KMS-11 (cell line): ENCODE measurements around the gene SYNGR4.
A peak's percentile ranks its signal among the peaks of the same experiment; 100 is the strongest.
"Not testable (repeated sequence)": the region's sequence is repeated elsewhere in the genome, so short reads cannot be mapped to it uniquely, and the experiment has no call there.

ENCODE experiments used
- H2AFZ ChIP-seq: fragments of 200-600 bp; sonication (generic); 2 replicates; pipeline ENCODE4 v1.6.1; 2016; ENCODE audit warnings: antibody characterized with exemption, mixed run types, low read depth
- H3K27ac ChIP-seq: fragments of 200-600 bp; sonication (generic); 2 replicates; pipeline ENCODE4 v1.6.1; 2016; ENCODE audit warnings: mild to moderate bottlenecking, mixed run types
- H3K27me3 ChIP-seq: fragments of 200-600 bp; sonication (generic); 2 replicates; pipeline ENCODE4 v1.6.1; 2017; ENCODE audit warnings: mild to moderate bottlenecking, low read depth, mixed run types, moderate library complexity; ENCODE audit not compliant: insufficient read depth
- H3K36me3 ChIP-seq: fragments of 200-600 bp; sonication (generic); 2 replicates; pipeline ENCODE4 v1.6.1; 2017; ENCODE audit warnings: mild to moderate bottlenecking, mixed run types; ENCODE audit not compliant: insufficient read depth
- H3K4me1 ChIP-seq: fragments of 200-600 bp; sonication (generic); 2 replicates; pipeline ENCODE4 v1.6.1; 2016; ENCODE audit warnings: mild to moderate bottlenecking, low read depth, mixed run types; ENCODE audit not compliant: poor library complexity, severe bottlenecking
- H3K4me2 ChIP-seq: fragments of 200-600 bp; sonication (generic); 2 replicates; pipeline ENCODE4 v1.7.0; 2016; ENCODE audit warnings: mild to moderate bottlenecking, mixed run types
- H3K4me3 ChIP-seq: fragments of 200-600 bp; sonication (generic); IDR thresholded peaks from 2 replicates; pipeline ENCODE4 v1.6.1; 2017; ENCODE audit warnings: low read depth, low read length, mixed read lengths; ENCODE audit not compliant: insufficient read depth
- H3K79me2 ChIP-seq: fragments of 200-600 bp; sonication (generic); 2 replicates; pipeline ENCODE4 v1.6.1; 2016; ENCODE audit warnings: low read depth, mixed run types; ENCODE audit not compliant: insufficient read depth
- H3K9ac ChIP-seq: fragments of 200-600 bp; sonication (generic); 2 replicates; pipeline ENCODE4 v1.6.1; 2016; ENCODE audit warnings: mild to moderate bottlenecking, mixed run types
- H4K20me1 ChIP-seq: fragments of 200-600 bp; sonication (generic); 2 replicates; pipeline ENCODE4 v1.6.1; 2016; ENCODE audit warnings: mild to moderate bottlenecking, mixed run types; ENCODE audit not compliant: insufficient read depth
- TF ChIP-seq, protein P1 (sequence below): fragments of 200-600 bp; sonication (generic); conservative IDR thresholded peaks from 2 replicates; pipeline ENCODE4 v1.6.1; 2017; ENCODE audit warnings: low read depth, mild to moderate bottlenecking, antibody characterized with exemption, low read length, moderate library complexity, mixed read lengths

The SYNGR4 gene, protein sequence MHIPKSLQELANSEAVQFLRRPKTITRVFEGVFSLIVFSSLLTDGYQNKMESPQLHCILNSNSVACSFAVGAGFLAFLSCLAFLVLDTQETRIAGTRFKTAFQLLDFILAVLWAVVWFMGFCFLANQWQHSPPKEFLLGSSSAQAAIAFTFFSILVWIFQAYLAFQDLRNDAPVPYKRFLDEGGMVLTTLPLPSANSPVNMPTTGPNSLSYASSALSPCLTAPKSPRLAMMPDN

DNA sequence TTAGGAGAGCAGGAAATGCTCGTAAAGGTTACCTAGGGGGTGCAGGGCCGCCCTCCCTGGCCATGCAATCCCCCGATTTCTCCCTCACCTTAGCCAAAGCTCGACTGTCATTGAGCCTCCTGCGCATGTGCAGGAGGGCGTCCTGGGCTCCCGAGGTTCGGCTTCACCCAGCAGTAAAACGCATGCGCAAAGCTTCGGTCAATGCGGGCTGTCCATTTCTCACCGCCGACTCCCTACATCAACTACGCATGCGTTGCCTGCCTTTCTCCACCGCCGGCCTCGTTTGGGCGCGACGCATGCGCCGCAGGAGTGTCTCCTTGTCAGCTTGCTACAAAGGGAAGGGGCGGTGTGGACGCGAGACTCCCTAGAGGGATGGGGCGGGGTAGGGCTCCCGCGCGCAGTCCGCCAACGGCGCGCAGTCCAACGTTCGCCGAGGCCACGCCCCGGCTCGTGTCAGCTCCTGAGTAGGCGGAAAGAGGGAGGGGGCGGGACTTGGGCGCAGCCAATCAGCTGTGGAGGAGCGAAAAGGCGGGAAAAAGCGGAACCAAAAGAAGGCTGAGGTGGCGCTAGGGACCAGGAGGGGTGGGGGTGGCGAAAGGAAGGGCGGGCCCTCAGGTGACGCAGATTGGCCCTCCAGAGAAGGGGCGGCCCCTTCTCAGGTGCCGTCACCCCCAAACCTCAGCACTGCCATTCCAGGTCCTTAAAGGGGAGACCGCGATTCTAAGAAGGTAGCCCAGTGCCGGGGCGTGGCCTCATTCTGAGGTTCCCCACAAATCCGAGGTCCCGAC lies at the start of gene SYNGR4, which contains the start of gene TMEM143:
Gene SYNGR4 (plus strand): TSS at position 558 of the 788 bp plus-strand sequence. CDS start 1,476 bp downstream, outside the sequence.
Gene TMEM143 (minus strand): TSS at position 131 of the 788 bp plus-strand sequence. CDS start 20 bp downstream, at position 111.
- H3K4me1 ChIP-seq, result peaks cover 14% of the 10 kb centered on the region
- no peaks in the 10 kb centered on the region for H4K20me1 ChIP-seq
- TF ChIP-seq, protein P1, sequence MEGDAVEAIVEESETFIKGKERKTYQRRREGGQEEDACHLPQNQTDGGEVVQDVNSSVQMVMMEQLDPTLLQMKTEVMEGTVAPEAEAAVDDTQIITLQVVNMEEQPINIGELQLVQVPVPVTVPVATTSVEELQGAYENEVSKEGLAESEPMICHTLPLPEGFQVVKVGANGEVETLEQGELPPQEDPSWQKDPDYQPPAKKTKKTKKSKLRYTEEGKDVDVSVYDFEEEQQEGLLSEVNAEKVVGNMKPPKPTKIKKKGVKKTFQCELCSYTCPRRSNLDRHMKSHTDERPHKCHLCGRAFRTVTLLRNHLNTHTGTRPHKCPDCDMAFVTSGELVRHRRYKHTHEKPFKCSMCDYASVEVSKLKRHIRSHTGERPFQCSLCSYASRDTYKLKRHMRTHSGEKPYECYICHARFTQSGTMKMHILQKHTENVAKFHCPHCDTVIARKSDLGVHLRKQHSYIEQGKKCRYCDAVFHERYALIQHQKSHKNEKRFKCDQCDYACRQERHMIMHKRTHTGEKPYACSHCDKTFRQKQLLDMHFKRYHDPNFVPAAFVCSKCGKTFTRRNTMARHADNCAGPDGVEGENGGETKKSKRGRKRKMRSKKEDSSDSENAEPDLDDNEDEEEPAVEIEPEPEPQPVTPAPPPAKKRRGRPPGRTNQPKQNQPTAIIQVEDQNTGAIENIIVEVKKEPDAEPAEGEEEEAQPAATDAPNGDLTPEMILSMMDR, result no peak
- H3K27me3 ChIP-seq, result no peaks in the 10 kb centered on the region
- H3K27ac ChIP-seq, result peak within 1 kb of the TSS; percentile 83
- peak within 1 kb of the TSS; percentile 78 for H2AFZ ChIP-seq
- H3K4me2 ChIP-seq, result peak within 1 kb of the TSS; percentile 99
- H3K9ac ChIP-seq, result peak within 1 kb of the TSS; percentile 74
- no peaks in the 10 kb centered on the region for H3K79me2 ChIP-seq
- H3K4me3 ChIP-seq, result no peak within 1 kb of the TSS
- H3K36me3 ChIP-seq, result no peaks in the 10 kb centered on the region

DNA sequence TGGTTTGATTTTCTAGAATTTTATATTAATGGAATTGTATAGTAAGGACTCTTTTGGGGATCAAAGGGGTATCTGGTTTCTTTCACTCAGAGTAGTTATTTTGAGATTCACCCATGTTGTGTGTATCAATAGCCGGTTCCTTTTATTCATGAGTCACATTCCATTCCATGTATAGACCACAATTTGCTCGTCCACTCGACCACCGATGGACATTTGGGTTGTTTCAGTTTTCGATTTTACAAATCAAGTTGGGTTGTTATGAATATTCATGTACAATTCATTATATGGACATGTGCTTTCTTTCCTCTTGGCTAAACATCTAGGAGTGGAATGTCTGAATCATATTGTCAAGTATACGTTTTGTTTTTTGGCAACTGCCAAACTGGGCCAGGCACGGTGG lies 48.5 kb upstream of the SYNGR4 start:
- Histone ChIP-seq H3K79me2 (no peaks in the 10 kb centered on the region), H3K4me1 (peaks cover 10% of the 10 kb centered on the region), H2AFZ (no peak overlapping the region), H3K27me3 (no peaks in the 10 kb centered on the region; the same call in 1 of the 2 replicates), H3K36me3 (no peaks in the 10 kb centered on the region), H3K9ac (no peak overlapping the region), H3K27ac (no peak overlapping the region), H3K4me3 (no peak overlapping the region), H4K20me1 (no peaks in the 10 kb centered on the region), H3K4me2 (no peak overlapping the region)
- TF ChIP-seq, protein P1, result no peak

DNA sequence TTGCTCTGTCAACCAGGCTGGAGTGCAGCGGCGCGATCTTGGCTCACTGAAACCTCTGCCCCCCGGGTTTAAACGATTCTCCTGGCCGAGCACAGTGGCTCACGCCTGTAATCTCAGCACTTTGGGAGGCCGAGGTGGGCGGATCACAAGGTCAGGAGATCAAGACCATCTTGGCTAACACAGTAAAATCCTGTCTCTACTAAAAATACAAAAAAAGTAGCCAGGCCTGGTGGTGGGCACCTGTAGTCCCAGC lies 46.5 kb upstream of the SYNGR4 start:
- not testable (repeated sequence) for H4K20me1 ChIP-seq, H3K79me2 ChIP-seq, H3K36me3 ChIP-seq, H3K27ac ChIP-seq, H3K4me2 ChIP-seq, H3K27me3 ChIP-seq, H3K4me3 ChIP-seq, H2AFZ ChIP-seq, H3K9ac ChIP-seq
- peaks cover 19% of the 10 kb centered on the region for H3K4me1 ChIP-seq

DNA sequence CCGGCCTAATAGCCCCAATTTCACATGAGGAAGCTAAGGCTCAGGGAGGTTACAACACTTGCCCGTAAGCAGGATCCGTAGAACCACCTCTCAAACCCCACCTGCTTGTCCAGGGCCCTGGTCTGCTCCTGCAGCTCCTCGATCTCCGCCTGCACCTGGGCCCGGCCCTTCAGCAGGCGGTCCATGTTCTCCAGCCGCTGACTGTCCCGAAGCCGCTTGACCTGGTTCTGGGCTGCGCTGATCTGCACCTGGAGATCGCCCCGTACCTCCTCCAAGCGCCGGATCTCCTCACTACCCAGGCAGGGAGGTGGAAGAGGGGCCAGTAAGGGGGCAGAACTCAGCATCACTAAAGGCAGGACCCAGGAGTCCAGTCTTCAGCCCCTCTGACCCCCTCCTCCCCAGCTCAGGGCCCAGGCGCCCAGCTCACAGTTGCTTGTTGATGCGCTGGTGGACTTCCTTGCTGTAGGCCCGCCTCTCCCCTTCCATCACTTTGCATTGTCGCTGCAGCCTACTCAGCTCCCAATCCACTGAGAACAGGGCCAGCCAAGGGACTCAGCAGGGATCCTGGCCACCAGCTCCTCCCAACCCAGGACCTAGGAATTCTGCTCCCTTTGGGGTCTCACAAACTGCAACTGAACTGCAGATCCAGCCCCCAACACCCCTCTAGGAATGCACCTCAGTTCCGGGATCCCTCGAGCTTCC lies 45.7 kb upstream of the SYNGR4 start:
- no peak overlapping the region for H3K27ac ChIP-seq
- H3K9ac ChIP-seq, result no peak overlapping the region
- H3K4me1 ChIP-seq, result peaks cover 27% of the 10 kb centered on the region
- H3K27me3 ChIP-seq, result no peaks in the 10 kb centered on the region
- H2AFZ ChIP-seq, result no peak overlapping the region
- H3K79me2 ChIP-seq, result no peaks in the 10 kb centered on the region
- TF ChIP-seq, protein P1, result no peak
- H3K4me3 ChIP-seq, result no peak overlapping the region
- H3K36me3 ChIP-seq, result no peaks in the 10 kb centered on the region
- no peak overlapping the region for H3K4me2 ChIP-seq
- no peaks in the 10 kb centered on the region for H4K20me1 ChIP-seq
